ENCODE data around the gene SYT9. TPM values are rescaled to one million over a fixed set of nuclear protein-coding genes. Genes with fewer than 3 reads are reported as not detected.
A peak's percentile ranks its signal among the peaks of the same experiment; 100 is the strongest.

The SYT9 gene
- polyA plus RNA-seq, 3 donors = not detected

GRCh38 chr11:7494086-7494745, 242.5 kb downstream of the SYT9 start:
- no peaks in the 10 kb centered on the region for H3K9me3 Mint-ChIP-seq
- no peaks in the 10 kb centered on the region for H3K36me3 Mint-ChIP-seq
- peaks cover 44% of the 10 kb centered on the region for H3K4me1 Mint-ChIP-seq
- H3K27ac Mint-ChIP-seq = peak overlapping the region in 1 of 7 donors; percentile 30
- no peak overlapping the region for H2AFZ ChIP-seq (ENCODE audit: insufficient read depth, low read depth, low read length, poor library complexity, severe bottlenecking)
- H3K9me3 ChIP-seq (replicated peaks in 1 of 2; ENCODE audit: control insufficient read depth in 1 of 2, insufficient read depth in 1 of 2, low read length in 2 of 2) = no peaks in the 10 kb centered on the region
- intact Hi-C loops (cut with micrococcal nuclease) = loop anchor here in 1 of 2 donors (10.0 kb wide), 1 partner anchor 171 kb away; no protein-coding TSS in a partner anchor
- no peaks in the 10 kb centered on the region for H4K20me1 ChIP-seq (ENCODE audit: insufficient read depth, low read length)
- peaks cover 44 to 47% of the 10 kb centered on the region in 2 donors for H3K4me1 ChIP-seq (ENCODE audit: control insufficient read depth in 1 of 2, insufficient read depth in 2 of 2, low read length in 2 of 2)
- H3K27ac ChIP-seq (ENCODE audit: low read depth in 1 of 2, low read length in 2 of 2) = no peak overlapping the region
- H3K4me2 ChIP-seq (replicated peaks; ENCODE audit: extremely low read depth, low read length, poor library complexity, severe bottlenecking) = no peak overlapping the region
- peaks cover 0 to 3% (median 1%) of the 10 kb centered on the region in 3 donors for H3K27me3 Mint-ChIP-seq (ENCODE audit: low read depth in 3 of 3)
- H3K9ac ChIP-seq (ENCODE audit: insufficient read depth, low read length, poor library complexity, severe bottlenecking) = no peak overlapping the region
- no peaks in the 10 kb centered on the region for H3K79me2 ChIP-seq (ENCODE audit: insufficient read depth, low read length)
- no peak for TF ChIP-seq CTCF (IDR thresholded peaks at IDR 0.05)
- DNase-seq = peak in 1 of 3 donors; percentile 10
- H3K4me3 ChIP-seq (replicated peaks in 1 of 3; ENCODE audit: low read depth in 2 of 3, low read length in 3 of 3) = no peak overlapping the region
- H3K4me3 Mint-ChIP-seq = no peak overlapping the region
- no peaks in the 10 kb centered on the region for H3K27me3 ChIP-seq (ENCODE audit: control insufficient read depth in 2 of 2, insufficient read depth in 2 of 2, low read length in 2 of 2)
- H3K36me3 ChIP-seq (replicated peaks in 1 of 2; ENCODE audit: control insufficient read depth in 1 of 2, insufficient read depth in 2 of 2, low read length in 2 of 2) = no peaks in the 10 kb centered on the region
- WGBS (ENCODE audit: insufficient coverage) = no CpG with 5 or more reads among the region's 5 CpGs

GRCh38 chr11:7495882-7496551, 244.3 kb downstream of the SYT9 start:
- H3K9me3 ChIP-seq (replicated peaks in 1 of 2; ENCODE audit: control insufficient read depth in 1 of 2, insufficient read depth in 1 of 2, low read length in 2 of 2) = no peaks in the 10 kb centered on the region
- no peak overlapping the region for H3K4me3 ChIP-seq (replicated peaks in 1 of 3; ENCODE audit: low read depth in 2 of 3, low read length in 3 of 3)
- H3K9me3 Mint-ChIP-seq = no peaks in the 10 kb centered on the region
- intact Hi-C loops (cut with micrococcal nuclease) = loop anchor here (5.0 to 10.0 kb wide), 2 partner anchors 169 to 181 kb away; no protein-coding TSS in a partner anchor
- H3K4me3 Mint-ChIP-seq = peak overlapping the region in 1 of 2 donors; percentile 9
- TF ChIP-seq CTCF (IDR thresholded peaks at IDR 0.05) = no peak
- peaks cover 0 to 3% (median 3%) of the 10 kb centered on the region in 3 donors for H3K27me3 Mint-ChIP-seq (ENCODE audit: low read depth in 3 of 3)
- WGBS (ENCODE audit: insufficient coverage) = 55% methylated on average over 4 of the region's 4 CpGs
- no peaks in the 10 kb centered on the region for H3K79me2 ChIP-seq (ENCODE audit: insufficient read depth, low read length)
- no peak overlapping the region for H3K4me2 ChIP-seq (replicated peaks; ENCODE audit: extremely low read depth, low read length, poor library complexity, severe bottlenecking)
- peaks cover 34 to 36% of the 10 kb centered on the region in 2 donors for H3K4me1 ChIP-seq (ENCODE audit: control insufficient read depth in 1 of 2, insufficient read depth in 2 of 2, low read length in 2 of 2)
- H3K27ac Mint-ChIP-seq = peak overlapping the region; percentile 73 to 94 (median 87)
- H3K36me3 Mint-ChIP-seq = no peaks in the 10 kb centered on the region
- peak overlapping the region; percentile 23 to 71 for H3K27ac ChIP-seq (ENCODE audit: low read depth in 1 of 2, low read length in 2 of 2)
- H3K4me1 Mint-ChIP-seq = peaks cover 33% of the 10 kb centered on the region
- H3K36me3 ChIP-seq (replicated peaks in 1 of 2; ENCODE audit: control insufficient read depth in 1 of 2, insufficient read depth in 2 of 2, low read length in 2 of 2) = no peaks in the 10 kb centered on the region
- H4K20me1 ChIP-seq (ENCODE audit: insufficient read depth, low read length) = no peaks in the 10 kb centered on the region
- no peak overlapping the region for H3K9ac ChIP-seq (ENCODE audit: insufficient read depth, low read length, poor library complexity, severe bottlenecking)
- no peak overlapping the region for H2AFZ ChIP-seq (ENCODE audit: insufficient read depth, low read depth, low read length, poor library complexity, severe bottlenecking)
- H3K27me3 ChIP-seq (ENCODE audit: control insufficient read depth in 2 of 2, insufficient read depth in 2 of 2, low read length in 2 of 2) = no peaks in the 10 kb centered on the region
- peak; percentile 81 to 92 (median 91) for DNase-seq
